Esophagus squamous epithelium (tissue), 5 donors: ENCODE data around the gene NACC1. TPM values are rescaled to one million over a fixed set of nuclear protein-coding genes. Genes with fewer than 3 reads are reported as not detected.

Experiments used
- DNase-seq: peaks from one replicate; lab custom pipeline; 2025; lab: John Stamatoyannopoulos, UW
- H3K27ac ChIP-seq, 4 donors: fragments of 200-600 bp; sonication (generic); one replicate each; pipeline ENCODE4 v1.5.1; 2016 to 2019; ENCODE audit warnings: mild to moderate bottlenecking in 1 of 4
- H3K27me3 ChIP-seq, 4 donors: fragments of 200-600 bp; sonication (generic); 1 replicate in 3 of 4; 2 replicates in 1 of 4; pipeline versions ENCODE4 v1.5.1 to v1.6.0; 2017 to 2021; ENCODE audit warnings: antibody characterized with exemption in 1 of 4
- H3K36me3 ChIP-seq, 3 donors: fragments of 200-600 bp; sonication (generic); one replicate each; pipeline ENCODE4 v1.5.1; 2016 to 2019
- H3K4me1 ChIP-seq, 3 donors: fragments of 200-600 bp; sonication (generic); one replicate each; pipeline ENCODE4 v1.5.1; 2017 to 2019
- H3K4me3 ChIP-seq, 4 donors: fragments of 200-600 bp; sonication (generic); 1 replicate in 3 of 4; 2 replicates in 1 of 4; pipeline ENCODE4 v1.5.1; 2016 to 2019; ENCODE audit warnings: mild to moderate bottlenecking in 2 of 4, moderate library complexity in 1 of 4
- H3K9me3 ChIP-seq, 3 donors: fragments of 200-600 bp; sonication (generic); one replicate each; pipeline ENCODE4 v1.5.1; 2016 to 2019
- POLR2A ChIP-seq, 4 donors: fragments of 450-650 bp; IDR thresholded peaks; one replicate each; pipeline ENCODE4 v1.6.1; 2017; ENCODE audit warnings: antibody characterized with exemption in 4 of 4, mild to moderate bottlenecking in 4 of 4, moderate library complexity in 3 of 4
- WGBS, 2 donors: methylation state at CpG; one replicate each; pipeline ENCODE4 v1.1.5; 2018; 5-methylcytosine and 5-hydroxymethylcytosine counted together
- intact Hi-C: fragments of 100-400 bp; cut with DNase I; formaldehyde crosslinking; loops from one replicate; pipeline ENCODE4 v1.15.0; 2022
- total RNA-seq, 4 donors: library from RNA; depleted of rRNA; stranded (reverse); fragments of >200 nt; gene quantifications; one replicate each; pipeline ENCODE4 v1.1.0, GENCODE V29; 2016
- TF ChIP-seq, protein P1 (sequence below), 6 experiments: fragments of 450-650 bp in 4 of 6; fragments of 200-600 bp in 2 of 6; sonication (generic) in 2 of 6; IDR thresholded peaks; one replicate each; pipeline ENCODE4 v1.5.1; 2016 to 2019; ENCODE audit warnings: antibody characterized with exemption in 6 of 6, mild to moderate bottlenecking in 4 of 6, moderate library complexity in 4 of 6
- donor health status: DM: yes; HTN: yes; CAD: no.

NACC1 gene
- total RNA-seq, 4 donors from 2014 or later = 26.7 to 45.5 (median 37.1) TPM

DNA sequence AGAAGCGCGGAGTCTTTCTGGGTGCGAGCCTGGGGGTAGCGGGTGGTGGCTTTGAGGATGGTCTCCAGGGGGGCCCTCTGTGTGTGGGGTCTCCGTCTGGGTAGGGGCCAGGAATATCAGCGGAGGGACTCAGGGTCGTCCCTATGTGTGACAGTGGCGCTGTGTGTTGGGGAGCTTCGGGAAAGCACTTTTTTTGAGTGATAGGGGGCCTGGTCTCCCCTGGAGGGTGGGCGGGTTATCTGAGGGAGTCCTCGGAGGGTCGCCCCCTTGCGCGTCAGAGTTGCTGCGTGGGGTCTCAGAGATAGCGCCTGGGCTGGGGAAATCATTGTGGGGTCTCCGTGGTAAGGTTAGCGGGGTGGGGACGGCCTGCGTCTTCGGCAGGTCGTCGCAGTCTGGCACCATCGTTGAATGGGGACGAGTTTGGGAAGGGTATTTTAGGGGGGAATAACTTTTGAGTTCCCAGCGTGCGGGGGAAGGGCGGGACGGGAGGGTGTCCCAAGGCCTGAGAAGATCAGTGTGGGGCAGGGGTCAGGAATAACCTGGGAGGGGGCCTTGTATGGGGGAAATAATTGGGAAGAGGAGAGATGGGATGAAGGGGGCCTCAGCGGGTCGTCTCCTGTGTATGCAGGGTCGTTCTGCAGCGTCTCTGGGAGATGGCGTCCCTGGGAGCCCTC is 33.0 kb downstream of the NACC1 start:
- 0% methylated on average over 7 to 19 of the region's 34 CpGs for WGBS, 2 donors
- Histone ChIP-seq H3K36me3 (peaks cover 0 to 8% (median 4%) of the 10 kb centered on the region in 3 donors), H3K4me3 (peak overlapping the region; percentile 85 to 99 (median 94)), H3K9me3 (no peaks in the 10 kb centered on the region), H3K27ac (peak overlapping the region; percentile 96 to 100 (median 100)), H3K27me3 (no peaks in the 10 kb centered on the region), H3K4me1 (peaks cover 24 to 59% (median 25%) of the 10 kb centered on the region in 3 donors)
- TF ChIP-seq, protein P1, sequence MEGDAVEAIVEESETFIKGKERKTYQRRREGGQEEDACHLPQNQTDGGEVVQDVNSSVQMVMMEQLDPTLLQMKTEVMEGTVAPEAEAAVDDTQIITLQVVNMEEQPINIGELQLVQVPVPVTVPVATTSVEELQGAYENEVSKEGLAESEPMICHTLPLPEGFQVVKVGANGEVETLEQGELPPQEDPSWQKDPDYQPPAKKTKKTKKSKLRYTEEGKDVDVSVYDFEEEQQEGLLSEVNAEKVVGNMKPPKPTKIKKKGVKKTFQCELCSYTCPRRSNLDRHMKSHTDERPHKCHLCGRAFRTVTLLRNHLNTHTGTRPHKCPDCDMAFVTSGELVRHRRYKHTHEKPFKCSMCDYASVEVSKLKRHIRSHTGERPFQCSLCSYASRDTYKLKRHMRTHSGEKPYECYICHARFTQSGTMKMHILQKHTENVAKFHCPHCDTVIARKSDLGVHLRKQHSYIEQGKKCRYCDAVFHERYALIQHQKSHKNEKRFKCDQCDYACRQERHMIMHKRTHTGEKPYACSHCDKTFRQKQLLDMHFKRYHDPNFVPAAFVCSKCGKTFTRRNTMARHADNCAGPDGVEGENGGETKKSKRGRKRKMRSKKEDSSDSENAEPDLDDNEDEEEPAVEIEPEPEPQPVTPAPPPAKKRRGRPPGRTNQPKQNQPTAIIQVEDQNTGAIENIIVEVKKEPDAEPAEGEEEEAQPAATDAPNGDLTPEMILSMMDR (IDR thresholded peaks at IDR 0.05) = no peak
- TF ChIP-seq POLR2A (IDR thresholded peaks at IDR 0.05) = no peak
- DNase-seq = no peak
- intact Hi-C loops = no loop called here

DNA sequence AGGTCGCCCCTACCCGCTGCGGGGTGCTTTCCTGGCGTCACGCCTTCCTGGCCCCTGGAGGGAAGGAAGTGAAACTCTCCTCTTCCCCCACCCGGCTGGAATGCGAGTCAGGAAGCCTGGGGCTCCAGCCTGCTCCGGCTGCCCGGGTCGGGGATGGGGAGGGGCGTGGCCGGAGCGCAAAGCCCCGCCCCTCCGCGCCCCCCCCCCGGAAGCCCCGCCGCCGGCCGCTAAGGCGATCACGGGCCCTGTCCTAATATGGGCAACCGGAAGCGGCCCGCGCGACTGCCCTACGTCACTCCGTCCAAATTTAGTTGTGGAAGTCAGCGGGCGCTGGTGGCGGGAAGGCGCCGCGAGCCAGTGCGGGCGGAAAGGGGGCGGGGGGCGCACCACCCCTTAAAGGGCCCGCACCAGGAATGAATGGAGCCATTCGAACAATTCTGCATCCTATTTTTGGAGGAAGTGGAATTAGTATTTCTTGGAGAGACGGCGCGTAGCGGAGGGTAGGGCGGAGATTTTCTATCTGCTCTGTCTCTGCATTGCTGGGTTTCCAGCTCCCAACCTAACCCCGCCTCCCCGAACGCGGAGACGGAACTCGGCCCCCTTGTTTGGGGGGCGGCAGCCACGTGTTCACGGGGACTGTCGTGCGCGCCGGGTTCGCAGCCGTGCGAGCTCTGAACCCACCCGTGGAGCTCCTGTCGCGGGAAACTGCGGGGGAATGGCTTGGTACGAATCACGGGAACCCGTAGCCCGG is 33.7 kb downstream of the NACC1 start:
- no peaks in the 10 kb centered on the region for H3K27me3 ChIP-seq
- WGBS, 2 donors = 0% methylated on average over 5 to 12 of the region's 71 CpGs

DNA sequence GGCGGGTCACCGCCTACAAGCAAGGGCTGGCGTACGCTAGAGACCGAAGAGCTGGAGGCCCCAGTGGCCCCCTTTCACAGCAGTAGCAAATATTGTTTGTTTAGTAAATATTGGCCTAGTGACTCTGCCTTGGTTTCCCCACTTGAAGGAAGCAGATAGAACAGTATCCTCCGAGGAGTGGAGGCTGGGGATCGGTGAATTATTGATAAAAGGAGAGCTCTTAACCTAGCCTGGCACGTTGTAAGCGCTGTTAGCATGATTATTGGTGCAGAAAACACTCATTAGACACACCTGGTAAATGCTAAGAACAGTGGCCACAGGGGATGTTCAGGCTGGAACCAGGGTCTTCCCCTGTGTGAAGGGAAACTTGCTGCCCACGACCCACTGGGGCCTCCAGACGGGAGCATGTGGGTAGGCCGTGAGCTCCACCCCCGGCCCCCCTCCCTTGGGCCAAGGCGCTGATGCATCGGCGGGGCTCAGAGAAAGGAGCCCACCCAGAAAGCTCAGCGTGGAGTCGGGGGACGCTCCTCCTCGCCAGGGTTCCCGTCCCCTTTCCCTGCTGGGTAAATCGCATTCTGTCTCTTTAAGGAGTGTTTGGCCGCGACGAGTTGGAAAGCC is 34.4 kb downstream of the NACC1 start:
- 0% methylated on average over 5 to 9 of the region's 25 CpGs for WGBS, 2 donors
- no peak for TF ChIP-seq POLR2A (IDR thresholded peaks at IDR 0.05)
- TF ChIP-seq, protein P1 (IDR thresholded peaks at IDR 0.05) = no peak
- intact Hi-C loops = no loop called here
- no peak for DNase-seq
- peak overlapping the region; percentile 85 to 99 (median 92) for H3K4me3 ChIP-seq
- peak overlapping the region; percentile 96 to 100 (median 100) for H3K27ac ChIP-seq
- peaks cover 27 to 62% (median 30%) of the 10 kb centered on the region in 3 donors for H3K4me1 ChIP-seq
- peaks cover 0 to 4% (median 0%) of the 10 kb centered on the region in 3 donors for H3K36me3 ChIP-seq
- no peaks in the 10 kb centered on the region for H3K27me3 ChIP-seq
- H3K9me3 ChIP-seq = no peaks in the 10 kb centered on the region

More for the DNA sequence above, 33.7 kb downstream of the NACC1 start:
- intact Hi-C loops = no loop called here
- peak overlapping the region; percentile 96 to 100 (median 100) for H3K27ac ChIP-seq
- no peaks in the 10 kb centered on the region for H3K9me3 ChIP-seq
- DNase-seq = peak; percentile 76
- peaks cover 27 to 62% (median 30%) of the 10 kb centered on the region in 3 donors for H3K4me1 ChIP-seq
- H3K4me3 ChIP-seq = peak overlapping the region; percentile 85 to 99 (median 94)
- peaks cover 0 to 4% (median under 1%) of the 10 kb centered on the region in 3 donors for H3K36me3 ChIP-seq
- peak in 3 of 4 donors; percentile 35 to 97 (median 95) for TF ChIP-seq POLR2A (IDR thresholded peaks at IDR 0.05)
- TF ChIP-seq, protein P1 (IDR thresholded peaks at IDR 0.05) = no peak

DNA sequence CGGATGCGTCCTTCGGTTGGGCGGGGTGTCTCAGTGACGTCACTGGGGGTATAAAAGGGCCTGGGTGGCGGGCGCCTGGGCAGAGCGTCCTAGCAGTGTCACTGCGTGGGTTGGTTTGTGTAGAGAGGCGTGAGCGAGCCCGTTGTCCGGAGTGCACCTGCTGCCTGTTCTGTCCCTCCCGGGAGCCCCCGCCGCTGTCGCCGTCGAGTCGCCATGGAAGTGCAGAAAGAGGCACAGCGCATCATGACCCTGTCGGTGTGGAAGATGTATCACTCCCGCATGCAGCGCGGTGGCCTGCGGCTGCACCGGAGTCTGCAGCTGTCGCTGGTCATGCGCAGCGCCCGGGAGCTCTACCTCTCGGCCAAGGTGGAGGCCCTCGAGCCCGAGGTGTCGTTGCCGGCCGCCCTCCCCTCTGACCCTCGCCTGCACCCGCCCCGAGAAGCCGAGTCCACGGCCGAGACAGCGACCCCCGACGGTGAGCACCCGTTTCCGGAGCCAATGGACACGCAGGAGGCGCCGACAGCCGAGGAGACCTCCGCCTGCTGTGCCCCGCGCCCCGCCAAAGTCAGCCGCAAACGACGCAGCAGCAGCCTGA is 35.0 kb downstream of the NACC1 start:
- Histone ChIP-seq H3K27ac (peak overlapping the region; percentile 96 to 100 (median 100)), H3K9me3 (no peaks in the 10 kb centered on the region), H3K4me3 (peak overlapping the region; percentile 85 to 99 (median 92)), H3K36me3 (peaks cover 0 to 4% (median 0%) of the 10 kb centered on the region in 3 donors), H3K27me3 (no peaks in the 10 kb centered on the region), H3K4me1 (peaks cover 27 to 62% (median 30%) of the 10 kb centered on the region in 3 donors)
- TF ChIP-seq, protein P1 (IDR thresholded peaks at IDR 0.05) = peak in 3 of 6 experiments; percentile 11 to 33 (median 31)
- peak; percentile 87 to 100 (median 96) for TF ChIP-seq POLR2A (IDR thresholded peaks at IDR 0.05)
- 0% methylated on average over 5 of the region's 59 CpGs; no CpG with 5 or more reads in 1 of the 2 donors for WGBS, 2 donors
- intact Hi-C loops = no loop called here
- DNase-seq = peak; percentile 62
